HUES64 (cell line): ENCODE measurements around the gene BTBD8. TPM values are rescaled to one million over a fixed set of nuclear protein-coding genes. Genes with fewer than 3 reads are reported as not detected.
A peak's percentile ranks its signal among the peaks of the same experiment; 100 is the strongest.

Source experiments
- H3K27ac ChIP-seq: 2 replicates; pipeline ENCODE4 v1.7.0; 2013; ENCODE audit warnings: low read depth, low read length, inconsistent platforms
- H3K27me3 ChIP-seq: 2 replicates; pipeline ENCODE4 v1.6.1; 2013; ENCODE audit warnings: mild to moderate bottlenecking, low read length; ENCODE audit not compliant: insufficient read depth
- H3K36me3 ChIP-seq: 2 replicates; pipeline ENCODE4 v1.6.1; 2013; ENCODE audit warnings: mild to moderate bottlenecking, low read length; ENCODE audit not compliant: insufficient read depth
- H3K4me1 ChIP-seq: 2 replicates; pipeline ENCODE4 v1.6.1; 2013; ENCODE audit warnings: mild to moderate bottlenecking, low read length, moderate library complexity; ENCODE audit not compliant: insufficient read depth
- H3K4me3 ChIP-seq: 2 replicates; pipeline ENCODE4 v1.5.1; 2013; ENCODE audit warnings: mild to moderate bottlenecking, low read length, moderate library complexity
- H3K9ac ChIP-seq: 2 replicates; pipeline ENCODE4 v1.6.1; 2013; ENCODE audit warnings: mild to moderate bottlenecking, low read depth, low read length
- H3K9me3 ChIP-seq: 2 replicates; pipeline ENCODE4 v1.6.1; 2013; ENCODE audit warnings: low read depth, low read length; ENCODE audit not compliant: insufficient read depth
- WGBS: fragments of 150-250, 120-280 bp; methylation state at CpG from one replicate; pipeline ENCODE4 v1.1.7; 2013; ENCODE audit warnings: missing lambda C conversion rate; 5-methylcytosine and 5-hydroxymethylcytosine counted together
- polyA plus RNA-seq, 2 experiments: library from polyadenylated mRNA; stranded (reverse); fragments of 50-300 nt; gene quantifications; one replicate each; pipeline ENCODE4 v1.2.3, GENCODE V29; 2013

The BTBD8 gene
- 1.2 TPM for polyA plus RNA-seq (2013, experiment 1 of 2)
- polyA plus RNA-seq (2013, experiment 2 of 2), result 2.0 TPM

DNA sequence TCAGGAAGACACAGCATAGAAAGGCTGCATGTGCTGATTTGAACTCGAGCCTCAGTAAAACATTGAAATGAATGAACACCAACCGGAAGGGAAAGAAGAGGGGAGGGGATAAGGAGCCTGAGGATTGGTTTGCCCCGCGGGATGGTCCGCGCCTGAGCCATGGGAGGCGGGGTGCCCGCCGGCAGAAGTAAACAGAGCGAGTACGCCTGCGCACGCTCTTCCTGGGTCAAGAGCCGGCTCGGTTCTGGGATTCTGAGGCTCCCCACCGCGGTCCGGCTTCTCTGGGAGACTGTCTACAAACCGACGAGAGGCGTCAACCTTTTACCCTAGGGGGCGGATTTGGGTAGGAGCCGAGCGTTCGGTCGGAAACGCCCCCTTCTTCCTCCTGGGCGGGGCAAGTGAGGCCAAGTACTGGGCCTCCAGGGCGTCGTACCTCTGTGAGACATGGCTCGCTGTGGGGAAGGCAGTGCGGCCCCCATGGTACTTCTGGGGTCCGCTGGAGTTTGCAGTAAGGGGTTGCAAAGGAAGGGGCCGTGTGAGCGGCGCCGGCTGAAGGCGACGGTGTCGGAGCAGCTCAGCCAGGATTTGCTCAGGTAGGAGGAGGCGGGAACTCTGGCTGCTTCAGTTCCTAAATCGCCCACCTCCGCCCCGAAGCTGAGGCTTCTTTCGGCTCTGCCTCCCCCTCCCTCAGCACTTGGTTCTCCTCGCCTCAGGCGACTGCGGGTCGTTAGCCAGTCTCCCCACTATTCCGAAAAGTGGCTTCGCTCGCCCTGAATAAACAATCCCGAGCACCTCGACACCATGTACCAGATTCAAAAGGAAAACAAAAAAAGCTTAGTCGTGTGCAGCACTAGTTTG is at the start of gene BTBD8:
BTBD8 (plus strand) TSS at position 218 of the 858 bp plus-strand sequence; CDS start at position 445, 227 bp downstream.
- Histone ChIP-seq H3K27ac (peak within 1 kb of the TSS; percentile 82; the same call in 1 of the 2 replicates), H3K27me3 (no peaks in the 10 kb centered on the region), H3K4me3 (peak within 1 kb of the TSS; percentile 71), H3K9ac (peak within 1 kb of the TSS; percentile 74), H3K9me3 (peaks cover 11% of the 10 kb centered on the region), H3K4me1 (no peaks in the 10 kb centered on the region), H3K36me3 (no peaks in the 10 kb centered on the region)
- WGBS, result under 1% methylated on average over 55 of the region's 55 CpGs

DNA sequence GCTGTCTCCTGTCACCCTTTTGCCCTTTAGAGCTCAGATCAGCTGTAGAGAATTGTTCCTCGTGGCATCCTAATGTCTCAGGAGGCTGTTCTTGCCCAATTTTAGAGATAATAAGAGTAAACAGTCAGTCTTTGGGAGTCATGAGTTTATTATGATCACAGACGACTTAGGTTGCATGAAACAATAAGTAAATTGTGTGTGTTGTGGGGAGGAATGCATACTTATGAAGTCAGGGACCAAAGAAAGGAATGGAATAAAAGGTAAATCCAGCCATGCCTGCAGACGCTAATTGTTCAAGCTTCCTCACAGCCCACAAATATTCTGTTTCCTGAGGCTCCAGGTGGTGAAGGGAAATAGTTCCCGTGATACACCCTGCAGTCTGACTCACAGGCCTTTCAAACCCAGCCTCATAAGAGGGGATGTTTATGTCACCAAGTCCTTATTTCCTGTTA is 49.5 kb upstream of the BTBD8 start:
- H3K27ac ChIP-seq, result no peak overlapping the region

DNA sequence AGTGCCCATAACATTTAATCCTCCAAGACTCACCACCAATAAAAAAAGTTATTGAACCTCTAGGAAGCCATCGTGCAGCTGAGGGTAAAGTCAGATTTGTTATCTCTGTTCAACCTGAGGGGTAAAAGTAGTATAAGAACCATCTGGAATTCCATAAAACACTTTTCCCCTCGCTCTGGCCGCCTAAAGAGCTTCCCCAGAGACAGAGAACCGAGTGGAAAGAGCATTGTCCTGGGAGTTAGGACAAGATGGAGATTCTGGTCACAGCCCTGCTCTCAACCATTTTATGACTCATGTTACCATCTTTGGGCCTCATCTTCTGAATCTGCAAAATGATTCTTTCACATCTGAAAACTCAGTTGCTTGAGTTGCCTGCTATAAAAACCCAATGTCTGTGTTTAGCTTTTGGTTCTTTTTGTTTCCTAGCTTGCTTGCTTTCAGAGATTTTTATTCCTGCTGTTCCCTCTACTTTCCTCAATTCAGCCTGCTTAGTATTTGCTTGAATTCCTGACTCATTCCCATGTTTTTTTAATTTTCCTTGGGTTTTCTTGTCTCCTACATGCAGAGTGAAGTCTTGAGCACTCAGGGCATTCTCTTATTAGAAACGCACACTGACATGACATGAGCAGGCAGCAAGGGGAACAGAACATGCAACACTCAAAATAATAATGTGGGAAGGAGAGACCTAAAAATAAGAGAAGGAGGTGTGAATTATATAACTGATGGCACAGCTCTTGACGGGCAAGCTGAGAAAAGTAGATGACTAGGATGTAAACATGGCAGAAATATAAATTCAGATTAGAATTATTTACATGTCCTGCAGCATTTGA is 48.6 kb upstream of the BTBD8 start:
- H3K36me3 ChIP-seq, result no peaks in the 10 kb centered on the region
- H3K27me3 ChIP-seq, result peaks cover 28% of the 10 kb centered on the region
- no peak overlapping the region for H3K27ac ChIP-seq
- H3K4me1 ChIP-seq, result peaks cover 8% of the 10 kb centered on the region; the same call in 1 of the 2 replicates
- no peak overlapping the region for H3K4me3 ChIP-seq
- WGBS, result 93% methylated on average over 6 of the region's 6 CpGs
- H3K9me3 ChIP-seq, result no peaks in the 10 kb centered on the region
- no peak overlapping the region for H3K9ac ChIP-seq

More for the DNA sequence above, 49.5 kb upstream of the BTBD8 start:
- Histone ChIP-seq H3K36me3 (no peaks in the 10 kb centered on the region), H3K4me3 (peak overlapping the region; percentile 72), H3K9ac (no peak overlapping the region), H3K4me1 (peaks cover 8% of the 10 kb centered on the region; the same call in 1 of the 2 replicates), H3K9me3 (no peaks in the 10 kb centered on the region), H3K27me3 (peaks cover 28% of the 10 kb centered on the region)
- 32% methylated on average over 4 of the region's 4 CpGs for WGBS

DNA sequence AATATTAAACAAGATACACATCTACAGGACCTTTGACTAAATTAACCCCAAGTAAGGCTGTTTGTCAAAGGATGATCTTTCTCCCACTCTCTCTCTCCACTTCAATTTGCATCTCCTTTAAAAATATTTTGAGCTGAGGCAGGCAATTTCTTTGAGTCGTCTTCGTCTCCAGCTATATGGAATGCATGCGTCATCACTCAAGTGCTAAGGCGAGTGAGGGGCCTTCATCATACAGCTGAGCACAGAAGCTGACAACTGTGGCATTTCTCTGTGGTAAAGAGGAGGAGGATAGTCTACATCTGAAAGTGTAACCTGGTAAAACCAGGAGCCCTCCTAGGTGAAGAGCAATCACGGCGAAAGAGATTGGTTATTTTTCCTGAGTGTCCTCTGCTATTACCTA is 42.7 kb upstream of the BTBD8 start:
- Histone ChIP-seq H3K27ac (no peak overlapping the region), H3K4me3 (no peak overlapping the region), H3K4me1 (peaks cover 13% of the 10 kb centered on the region; the same call in 1 of the 2 replicates), H3K36me3 (no peaks in the 10 kb centered on the region), H3K27me3 (no peaks in the 10 kb centered on the region), H3K9me3 (no peaks in the 10 kb centered on the region), H3K9ac (0 out of 2 replicates have a peak overlapping the region, but pooled peaks have one; percentile 17)
- 67% methylated on average over 6 of the region's 6 CpGs for WGBS

DNA sequence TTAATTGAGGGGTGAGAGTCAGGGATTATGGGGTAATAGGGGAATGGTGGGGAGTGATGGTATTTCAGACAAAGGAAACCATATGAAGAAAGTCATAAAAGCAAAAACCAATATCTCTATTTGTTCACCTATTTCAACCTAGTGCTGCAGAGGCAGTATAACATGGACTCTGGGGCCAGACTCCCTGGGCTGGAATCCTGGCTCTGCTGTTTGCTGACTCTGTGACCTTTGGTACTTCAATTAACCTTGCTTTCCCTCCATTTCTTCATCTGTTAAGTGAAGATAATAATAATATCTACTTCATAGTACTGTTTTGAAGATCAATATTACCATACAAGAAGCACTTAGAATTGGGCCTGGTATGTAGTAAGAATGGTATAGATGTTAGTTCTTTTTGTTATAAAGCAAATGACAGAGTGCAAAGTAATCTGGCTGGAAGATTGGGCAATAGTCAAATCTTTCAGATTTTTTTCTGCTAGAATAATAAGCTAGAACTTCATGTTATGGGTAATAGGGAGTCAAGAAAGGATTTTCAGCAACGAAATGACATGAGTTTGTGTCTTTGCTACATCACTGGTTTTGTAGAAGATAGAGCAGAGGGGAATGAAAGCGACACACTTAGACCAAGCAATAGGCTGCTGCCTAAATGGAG is 41.3 kb upstream of the BTBD8 start:
- no peak overlapping the region for H3K9ac ChIP-seq
- no peaks in the 10 kb centered on the region for H3K36me3 ChIP-seq
- 89% methylated on average over 2 of the region's 2 CpGs for WGBS
- H3K4me3 ChIP-seq, result no peak overlapping the region
- H3K27ac ChIP-seq, result no peak overlapping the region
- no peaks in the 10 kb centered on the region for H3K9me3 ChIP-seq
- H3K27me3 ChIP-seq, result no peaks in the 10 kb centered on the region
- H3K4me1 ChIP-seq, result peaks cover 13% of the 10 kb centered on the region; the same call in 1 of the 2 replicates

DNA sequence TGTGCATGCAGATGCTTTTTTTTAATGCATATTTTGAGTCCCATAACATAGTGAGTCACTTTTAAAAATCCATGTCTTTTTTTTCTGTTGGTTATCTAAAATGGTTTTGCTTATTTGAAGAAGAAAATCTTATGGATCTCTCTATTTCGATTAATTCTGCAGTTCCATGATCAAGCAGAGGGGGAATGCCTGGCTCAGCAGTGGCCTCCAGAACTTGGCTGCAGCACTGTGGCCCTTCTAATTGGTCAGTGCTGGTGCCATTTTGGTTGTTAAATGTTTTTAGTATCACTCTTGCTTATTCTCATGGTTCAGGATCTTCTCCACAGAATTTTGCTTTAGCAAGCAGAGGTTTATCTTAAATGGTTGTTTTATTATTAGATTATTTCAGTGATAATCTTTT is 39.2 kb upstream of the BTBD8 start:
- no peak overlapping the region for H3K4me3 ChIP-seq
- 90% methylated on average over 1 of the region's 1 CpG for WGBS
- no peaks in the 10 kb centered on the region for H3K9me3 ChIP-seq
- no peaks in the 10 kb centered on the region for H3K36me3 ChIP-seq
- H3K27me3 ChIP-seq, result no peaks in the 10 kb centered on the region
- H3K27ac ChIP-seq, result no peak overlapping the region
- no peak overlapping the region for H3K9ac ChIP-seq
- peaks cover 13% of the 10 kb centered on the region; the same call in 1 of the 2 replicates for H3K4me1 ChIP-seq

DNA sequence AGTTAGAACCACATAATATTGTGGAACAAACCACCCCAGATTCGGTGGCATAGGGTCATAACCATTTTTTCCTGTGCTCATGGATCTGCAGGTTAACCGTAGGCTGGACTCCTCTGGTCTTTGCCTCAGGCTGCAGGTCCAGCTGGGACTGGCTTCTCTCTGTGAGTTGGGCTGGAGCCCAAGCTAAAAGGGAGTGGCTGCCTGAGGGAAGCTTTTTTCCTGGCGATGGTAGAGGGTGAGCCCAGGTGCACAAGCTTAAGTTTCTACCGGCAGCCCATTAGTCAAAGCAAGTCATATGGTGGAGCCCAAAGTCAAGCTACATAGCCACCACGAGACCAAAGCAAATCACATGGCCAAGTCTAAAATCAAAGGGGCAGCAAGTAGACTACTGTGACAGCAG is 36.5 kb upstream of the BTBD8 start:
- Histone ChIP-seq H3K4me1 (no peaks in the 10 kb centered on the region), H3K4me3 (no peak overlapping the region), H3K27ac (no peak overlapping the region), H3K36me3 (no peaks in the 10 kb centered on the region), H3K27me3 (no peaks in the 10 kb centered on the region), H3K9me3 (no peaks in the 10 kb centered on the region), H3K9ac (no peak overlapping the region)
- WGBS, result 88% methylated on average over 5 of the region's 5 CpGs

GRCh38 chr1:92045766-92046495 is 34.2 kb upstream of the BTBD8 start:
- WGBS, result 89% methylated on average over 1 of the region's 2 CpGs
- Histone ChIP-seq H3K9ac (no peak overlapping the region), H3K4me1 (no peaks in the 10 kb centered on the region), H3K27ac (no peak overlapping the region), H3K36me3 (no peaks in the 10 kb centered on the region), H3K9me3 (no peaks in the 10 kb centered on the region), H3K4me3 (no peak overlapping the region), H3K27me3 (no peaks in the 10 kb centered on the region)

- no peaks in the 10 kb centered on the region for H3K9me3 ChIP-seq
- no peak overlapping the region for H3K4me3 ChIP-seq
- H3K36me3 ChIP-seq, result no peaks in the 10 kb centered on the region
- no peak overlapping the region for H3K27ac ChIP-seq
- H3K4me1 ChIP-seq, result no peaks in the 10 kb centered on the region
- no peak overlapping the region for H3K9ac ChIP-seq
- no peaks in the 10 kb centered on the region for H3K27me3 ChIP-seq
Measured at GRCh38 chr1:92051948-92052347, 28.2 kb upstream of the BTBD8 start.

DNA sequence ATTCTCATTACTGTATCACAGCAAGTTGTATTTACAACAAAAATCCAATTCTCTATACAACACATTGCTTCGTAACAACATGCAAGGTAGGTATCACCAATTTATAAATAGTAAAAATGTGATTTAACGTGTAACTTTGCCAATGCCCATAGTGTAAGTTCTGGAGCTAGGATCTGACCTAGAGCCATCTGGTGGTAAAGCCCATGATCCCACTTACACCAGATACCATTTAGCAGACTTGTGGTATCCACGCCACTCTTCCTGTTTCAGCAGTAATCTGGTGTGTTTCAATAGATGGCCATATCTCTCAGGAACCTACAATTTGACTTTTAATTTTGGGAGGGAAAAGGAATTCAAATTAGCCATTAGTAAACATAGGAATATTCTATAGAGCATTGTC is 15.1 kb upstream of the BTBD8 start:
- Histone ChIP-seq H3K9me3 (no peaks in the 10 kb centered on the region), H3K27me3 (no peaks in the 10 kb centered on the region), H3K9ac (no peak overlapping the region), H3K4me1 (no peaks in the 10 kb centered on the region), H3K4me3 (no peak overlapping the region), H3K27ac (no peak overlapping the region), H3K36me3 (no peaks in the 10 kb centered on the region)
- 89% methylated on average over 3 of the region's 3 CpGs for WGBS
